ENCODE data around the gene SAMD4A. TPM values are rescaled to one million over a fixed set of nuclear protein-coding genes. Genes with fewer than 3 reads are reported as not detected.

Gene SAMD4A
- total RNA-seq, 1 experiment from 2014 or later = 26.5 TPM

DNA sequence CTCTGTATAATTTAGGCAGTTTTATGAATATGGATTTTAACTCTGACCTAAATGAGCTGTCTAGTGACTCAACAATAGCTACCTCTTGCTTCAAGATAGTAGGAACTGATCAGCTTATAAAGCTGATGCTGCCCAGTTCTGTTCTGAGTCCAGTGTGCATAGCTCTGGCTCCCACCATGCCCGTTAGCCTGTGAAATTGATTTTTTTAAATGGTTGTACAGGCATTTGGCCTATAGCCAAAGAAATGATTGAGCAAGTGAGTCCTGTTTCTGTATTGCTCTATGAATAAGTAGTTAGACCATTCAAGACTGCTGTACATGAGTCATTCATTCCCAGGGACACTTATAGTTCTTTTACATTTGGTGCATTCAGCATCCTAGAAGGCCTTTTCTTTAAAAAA, 36.4 kb downstream of the SAMD4A start:
- peaks cover 23% of the 10 kb centered on the region for H3K4me1 ChIP-seq (ENCODE audit: insufficient read depth, low read length, poor library complexity, severe bottlenecking)
- BruUV-seq (replicated peaks) = no TSS peak
- CTCF ChIA-PET = no interaction called here
- H3K9me3 ChIP-seq (ENCODE audit: low read depth, low read length, poor library complexity, severe bottlenecking) = no peaks in the 10 kb centered on the region
- no peak overlapping the region for H3K4me3 ChIP-seq (ENCODE audit: low read depth, low read length, poor library complexity, severe bottlenecking)
- peak; percentile 30 for DNase-seq (ENCODE audit: low spot score)
- no peaks in the 10 kb centered on the region for H3K36me3 ChIP-seq (ENCODE audit: insufficient read depth, low read length, poor library complexity, severe bottlenecking)
- intact Hi-C loops (cut with micrococcal nuclease; ENCODE audit: unreplicated experiment) = no loop called here
- H3K27ac ChIP-seq (ENCODE audit: low read depth, low read length, poor library complexity, severe bottlenecking) = no peak overlapping the region
- no peaks in the 10 kb centered on the region for H3K27me3 ChIP-seq (replicated peaks; ENCODE audit: insufficient read depth, low read depth, low read length, poor library complexity)
- TF ChIP-seq, protein P1, sequence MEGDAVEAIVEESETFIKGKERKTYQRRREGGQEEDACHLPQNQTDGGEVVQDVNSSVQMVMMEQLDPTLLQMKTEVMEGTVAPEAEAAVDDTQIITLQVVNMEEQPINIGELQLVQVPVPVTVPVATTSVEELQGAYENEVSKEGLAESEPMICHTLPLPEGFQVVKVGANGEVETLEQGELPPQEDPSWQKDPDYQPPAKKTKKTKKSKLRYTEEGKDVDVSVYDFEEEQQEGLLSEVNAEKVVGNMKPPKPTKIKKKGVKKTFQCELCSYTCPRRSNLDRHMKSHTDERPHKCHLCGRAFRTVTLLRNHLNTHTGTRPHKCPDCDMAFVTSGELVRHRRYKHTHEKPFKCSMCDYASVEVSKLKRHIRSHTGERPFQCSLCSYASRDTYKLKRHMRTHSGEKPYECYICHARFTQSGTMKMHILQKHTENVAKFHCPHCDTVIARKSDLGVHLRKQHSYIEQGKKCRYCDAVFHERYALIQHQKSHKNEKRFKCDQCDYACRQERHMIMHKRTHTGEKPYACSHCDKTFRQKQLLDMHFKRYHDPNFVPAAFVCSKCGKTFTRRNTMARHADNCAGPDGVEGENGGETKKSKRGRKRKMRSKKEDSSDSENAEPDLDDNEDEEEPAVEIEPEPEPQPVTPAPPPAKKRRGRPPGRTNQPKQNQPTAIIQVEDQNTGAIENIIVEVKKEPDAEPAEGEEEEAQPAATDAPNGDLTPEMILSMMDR (conservative IDR thresholded peaks at IDR 0.05; ENCODE audit: low read depth, low read length) = no peak
- TF ChIP-seq EZH2 (IDR thresholded peaks at IDR 0.05; ENCODE audit: borderline replicate concordance, low read depth, low read length, poor library complexity, severe bottlenecking) = no peak
- POLR2A ChIA-PET (ENCODE audit: low non-redundant PET) = no interaction called here

DNA sequence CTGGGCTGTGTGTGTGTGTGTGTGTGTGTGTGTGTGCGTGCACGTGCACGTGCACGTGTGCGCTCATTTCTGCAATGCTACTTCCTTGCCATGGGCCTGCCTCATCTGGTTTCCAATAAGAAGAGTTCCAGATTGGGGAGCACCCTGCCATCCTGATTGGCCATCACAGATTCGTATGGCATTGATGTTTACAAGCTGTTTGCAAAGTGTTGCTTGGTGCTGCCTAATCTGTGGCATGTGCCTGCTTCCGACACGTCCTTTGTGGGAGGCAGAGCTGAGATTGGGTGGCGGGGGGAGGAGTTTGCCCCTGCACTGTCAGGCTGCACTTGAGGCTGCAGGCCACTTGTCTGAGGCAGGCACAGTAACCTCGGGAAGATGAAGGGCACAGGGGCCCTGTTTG, 39.2 kb downstream of the SAMD4A start:
- DNase-seq (ENCODE audit: low spot score) = peak; percentile 21
- Histone ChIP-seq H3K9me3 (ENCODE audit: low read depth, low read length, poor library complexity, severe bottlenecking) (no peaks in the 10 kb centered on the region), H3K4me1 (ENCODE audit: insufficient read depth, low read length, poor library complexity, severe bottlenecking) (peaks cover 11% of the 10 kb centered on the region), H3K27ac (ENCODE audit: low read depth, low read length, poor library complexity, severe bottlenecking) (no peak overlapping the region), H3K36me3 (ENCODE audit: insufficient read depth, low read length, poor library complexity, severe bottlenecking) (no peaks in the 10 kb centered on the region), H3K27me3 (replicated peaks; ENCODE audit: insufficient read depth, low read depth, low read length, poor library complexity) (no peaks in the 10 kb centered on the region), H3K4me3 (ENCODE audit: low read depth, low read length, poor library complexity, severe bottlenecking) (no peak overlapping the region)
- ChIA-PET POLR2A (ENCODE audit: low non-redundant PET) (interaction anchor here (0.5 kb wide), 1 partner anchor 449 kb away, joined by 4 read pairs; no protein-coding TSS in a partner anchor), CTCF (no interaction called here)
- intact Hi-C loops (cut with micrococcal nuclease; ENCODE audit: unreplicated experiment) = no loop called here
- no peak for TF ChIP-seq EZH2 (IDR thresholded peaks at IDR 0.05; ENCODE audit: borderline replicate concordance, low read depth, low read length, poor library complexity, severe bottlenecking)
- TF ChIP-seq, protein P1 (conservative IDR thresholded peaks at IDR 0.05; ENCODE audit: low read depth, low read length) = no peak
- BruUV-seq (replicated peaks) = no TSS peak

DNA sequence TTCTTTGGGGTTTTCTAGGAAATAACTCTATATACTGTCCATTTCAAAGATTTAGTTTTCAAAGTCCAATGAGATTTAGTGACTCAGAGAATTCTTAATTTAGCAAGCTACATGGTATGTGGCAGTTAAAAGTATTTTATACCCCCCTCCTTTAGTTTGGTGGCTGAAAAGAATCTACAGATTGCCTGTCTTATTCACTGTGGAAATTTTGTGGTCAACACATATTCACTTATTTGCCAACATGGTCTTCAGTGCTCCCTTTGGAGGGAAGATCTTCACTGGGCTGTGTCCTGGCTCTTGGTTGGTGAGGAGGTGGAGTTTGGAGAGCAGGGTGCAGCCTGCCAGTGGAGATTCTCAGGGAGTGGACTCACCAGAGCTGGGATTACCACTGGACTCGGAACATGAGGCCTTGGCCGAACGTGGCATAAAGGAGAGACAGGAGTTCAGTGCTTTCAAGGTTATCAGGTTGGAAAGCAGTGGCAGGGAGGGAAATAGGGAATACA, 39.8 kb downstream of the SAMD4A start:
- TF ChIP-seq, protein P1 (conservative IDR thresholded peaks at IDR 0.05; ENCODE audit: low read depth, low read length) = no peak
- TF ChIP-seq EZH2 (IDR thresholded peaks at IDR 0.05; ENCODE audit: borderline replicate concordance, low read depth, low read length, poor library complexity, severe bottlenecking) = no peak
- H3K4me3 ChIP-seq (ENCODE audit: low read depth, low read length, poor library complexity, severe bottlenecking) = no peak overlapping the region
- no peak overlapping the region for H3K27ac ChIP-seq (ENCODE audit: low read depth, low read length, poor library complexity, severe bottlenecking)
- H3K4me1 ChIP-seq (ENCODE audit: insufficient read depth, low read length, poor library complexity, severe bottlenecking) = peaks cover 11% of the 10 kb centered on the region
- no peaks in the 10 kb centered on the region for H3K36me3 ChIP-seq (ENCODE audit: insufficient read depth, low read length, poor library complexity, severe bottlenecking)
- DNase-seq (ENCODE audit: low spot score) = no peak
- ChIA-PET POLR2A (ENCODE audit: low non-redundant PET) (interaction anchor here (0.5 kb wide), 1 partner anchor 448 kb away, joined by 4 read pairs; no protein-coding TSS in a partner anchor), CTCF (no interaction called here)
- BruUV-seq (replicated peaks) = no TSS peak
- no peaks in the 10 kb centered on the region for H3K27me3 ChIP-seq (replicated peaks; ENCODE audit: insufficient read depth, low read depth, low read length, poor library complexity)
- no peaks in the 10 kb centered on the region for H3K9me3 ChIP-seq (ENCODE audit: low read depth, low read length, poor library complexity, severe bottlenecking)
- intact Hi-C loops (cut with micrococcal nuclease; ENCODE audit: unreplicated experiment) = no loop called here
